Kidney (tissue), 14 donors: ENCODE data around the gene ACOX2. TPM values are rescaled to one million over a fixed set of nuclear protein-coding genes. Genes with fewer than 3 reads are reported as not detected.

Experiments
- DNase-seq, 5 donors: peaks; one replicate each; pipeline ENCODE4 v3.0.0-alpha.2; 2013 to 2020
- FAIRE-seq: peaks from 2 replicates; lab custom pipeline; 2012; peaks lifted over from hg19 to GRCh38; lab: Jason Lieb, UNC
- H3K27ac ChIP-seq, 2 donors: one replicate each; pipeline ENCODE4 v1.7.0; 2013; ENCODE audit warnings: low read depth in 2 of 2, low read length in 2 of 2, inconsistent platforms in 1 of 2
- H3K27me3 ChIP-seq: one replicate; pipeline ENCODE4 v1.7.1; 2013; ENCODE audit warnings: low read length, inconsistent platforms; ENCODE audit not compliant: control insufficient read depth, insufficient read depth
- H3K36me3 ChIP-seq, 3 donors: one replicate each; pipeline versions ENCODE4 v1.7.0 to v1.7.1; 2013; ENCODE audit warnings: low read length in 3 of 3, control low read depth in 1 of 3, inconsistent platforms in 1 of 3; ENCODE audit not compliant: insufficient read depth in 3 of 3, control insufficient read depth in 2 of 3
- H3K4me1 ChIP-seq, 3 donors: one replicate each; pipeline versions ENCODE4 v1.7.0 to v1.7.1; 2013; ENCODE audit warnings: low read length in 3 of 3, inconsistent platforms in 1 of 3, low read depth in 1 of 3; ENCODE audit not compliant: control insufficient read depth in 2 of 3, insufficient read depth in 2 of 3
- H3K4me3 ChIP-seq, 3 donors: one replicate each; pipeline versions ENCODE4 v1.7.0 to v1.8.1; 2013; ENCODE audit warnings: low read length in 3 of 3, control low read depth in 1 of 3, inconsistent platforms in 1 of 3
- H3K9ac ChIP-seq, 3 donors: one replicate each; pipeline versions ENCODE4 v1.7.0 to v1.7.1; 2013; ENCODE audit warnings: low read length in 3 of 3, control low read depth in 1 of 3, inconsistent platforms in 1 of 3
- H3K9me3 ChIP-seq, 3 donors: one replicate each; pipeline versions ENCODE4 v1.7.0 to v1.7.1; 2013; ENCODE audit warnings: low read length in 3 of 3, control low read depth in 1 of 3, inconsistent platforms in 1 of 3; ENCODE audit not compliant: control insufficient read depth in 2 of 3, insufficient read depth in 1 of 3
- CTCF ChIP-seq: IDR thresholded peaks from 3 replicates; pipeline ENCODE4 v1.5.1; 2012; ENCODE audit warnings: mild to moderate bottlenecking, moderate library complexity, borderline replicate concordance; ENCODE audit not compliant: insufficient read depth; ENCODE audit errors: extremely low read depth
- intact Hi-C: fragments of 100-400 bp; cut with DNase I; formaldehyde crosslinking; loops from one replicate; pipeline ENCODE4 v1.11.1; 2022
- polyA plus RNA-seq: library from polyadenylated mRNA; stranded (reverse); fragments of 350-450 nt; fragmentation: Illumina TruSeq; extraction: RNeasy Lipid Tissue Mini Kit (QIAGEN cat#74804); gene quantifications from one replicate; pipeline ENCODE4 v1.2.3, GENCODE V29; 2014; ENCODE audit warnings: low read depth, low replicate concordance; ENCODE audit not compliant: insufficient read depth
- total RNA-seq: library from RNA; stranded (reverse); fragmentation: NEBNext Ultra II Directional; extraction: Animal tissue kit (Norgen Biotek cat#: 25700); gene quantifications from one replicate; pipeline ENCODE4 v1.2.1, GENCODE V29; 2021
- donor health status: control.
- donor health status: control.
- donor health status: control.
- donor health status: control.
- donor health status: control.
- donor health status: DM: yes; HTN: yes; CAD: no.
- donor health status: Normal renal cell carcinoma (clear cell type).

ACOX2 gene
- total and polyA plus RNA-seq, 2 donors from 2014 or later = 18.6 to 85.5 TPM

- no peak for TF ChIP-seq CTCF
- no peak overlapping the region for H3K9ac ChIP-seq
- H3K4me3 ChIP-seq = no peak overlapping the region
- peaks cover 0 to 17% (median 10%) of the 10 kb centered on the region in 3 donors for H3K4me1 ChIP-seq
- H3K27ac ChIP-seq = no peak overlapping the region
- intact Hi-C loops = no loop called here
- no peaks in the 10 kb centered on the region for H3K9me3 ChIP-seq
- DNase-seq (no peak), FAIRE-seq (no peak)
- H3K36me3 ChIP-seq = no peaks in the 10 kb centered on the region
- H3K27me3 ChIP-seq = no peaks in the 10 kb centered on the region
Observed at GRCh38 chr3:58474348-58474911, 62.6 kb downstream of the ACOX2 start.

GRCh38 chr3:58473275-58473674 is 63.7 kb downstream of the ACOX2 start:
- H3K9ac ChIP-seq = no peak overlapping the region
- intact Hi-C loops = no loop called here
- H3K27me3 ChIP-seq = no peaks in the 10 kb centered on the region
- no peaks in the 10 kb centered on the region for H3K36me3 ChIP-seq
- no peak overlapping the region for H3K4me3 ChIP-seq
- H3K4me1 ChIP-seq = peaks cover 0 to 17% (median 10%) of the 10 kb centered on the region in 3 donors
- no peak overlapping the region for H3K27ac ChIP-seq
- no peak for DNase-seq
- TF ChIP-seq CTCF = no peak
- no peaks in the 10 kb centered on the region for H3K9me3 ChIP-seq
- FAIRE-seq = no peak

GRCh38 chr3:58471025-58471887 is 65.7 kb downstream of the ACOX2 start:
- Histone ChIP-seq H3K36me3 (no peaks in the 10 kb centered on the region), H3K4me1 (peaks cover 0 to 17% (median 10%) of the 10 kb centered on the region in 3 donors), H3K27ac (peak overlapping the region; percentile 76 to 80), H3K9ac (no peak overlapping the region), H3K9me3 (no peaks in the 10 kb centered on the region), H3K27me3 (no peaks in the 10 kb centered on the region), H3K4me3 (no peak overlapping the region)
- DNase-seq (peak in 4 of 5 donors; percentile 59 to 84 (median 75)), FAIRE-seq (no peak)
- no peak for TF ChIP-seq CTCF
- intact Hi-C loops = no loop called here
